SK-N-SH (cell line): ENCODE results near the gene POLR3GL. TPM values are rescaled to one million over a fixed set of nuclear protein-coding genes. Genes with fewer than 3 reads are reported as not detected.

ENCODE experiments used
- CTCF ChIA-PET: fragments of 300-600, 350-600 bp; formaldehyde crosslinking; extraction: SDS; loops from one replicate; lab custom pipeline; 2021; lab: Yijun Ruan, JAX
- POLR2A ChIA-PET: fragments of 350-600 bp; sonication (Branson Sonifier 250); formaldehyde crosslinking; extraction: SDS; loops from one replicate; lab custom pipeline; 2020; ENCODE audit warnings: antibody characterized with exemption, inconsistent platforms; lab: Yijun Ruan, JAX
- DNase-seq: peaks from one replicate; pipeline ENCODE4 v3.0.0; 2012
- H2AFZ ChIP-seq: fragments of 200-600 bp; sonication (generic); 2 replicates; pipeline ENCODE4 v1.8.1; 2016; ENCODE audit warnings: antibody characterized with exemption, mild to moderate bottlenecking, low read depth
- H3F3A ChIP-seq: fragments of 200-600 bp; sonication (generic); replicated peaks from 2 replicates; pipeline ENCODE3; 2016; ENCODE audit warnings: antibody characterized with exemption, mild to moderate bottlenecking; ENCODE audit not compliant: insufficient read depth
- H3K27ac ChIP-seq, 2 experiments: fragments of 200-500 bp in 1 of 2; fragments of 200-600 bp in 1 of 2; sonication (Bioruptor generic) in 1 of 2; sonication (generic), shearing (Covaris generic) in 1 of 2; 2 replicates each; pipeline versions ENCODE4 v1.5.1 to v1.6.1; 2014 to 2016; ENCODE audit warnings: low read depth in 2 of 2, inconsistent platforms in 1 of 2, low read length in 1 of 2, mild to moderate bottlenecking in 1 of 2, mixed read lengths in 1 of 2
- H3K27me3 ChIP-seq: fragments of 200-600 bp; sonication (generic), shearing (Covaris generic); 2 replicates; pipeline ENCODE4 v1.6.1; 2016; ENCODE audit warnings: mixed run types; ENCODE audit not compliant: insufficient read depth
- H3K36me3 ChIP-seq, 2 experiments: fragments of 200-500 bp in 1 of 2; fragments of 200-600 bp in 1 of 2; sonication (Bioruptor generic) in 1 of 2; sonication (generic) in 1 of 2; replicated peaks in 1 of 2; 2 replicates each; pipeline versions ENCODE3 to v1.5.1; 2014 to 2016; ENCODE audit warnings: low read length in 1 of 2, mild to moderate bottlenecking in 1 of 2; ENCODE audit not compliant: insufficient read depth in 2 of 2, control insufficient read depth in 1 of 2
- H3K4me1 ChIP-seq, 2 experiments: fragments of 200-500 bp in 1 of 2; fragments of 200-600 bp in 1 of 2; sonication (Bioruptor generic) in 1 of 2; sonication (generic), shearing (Covaris generic) in 1 of 2; 2 replicates each; pipeline versions ENCODE4 v1.5.1 to v1.6.1; 2014 to 2016; ENCODE audit warnings: low read depth in 1 of 2, low read length in 1 of 2, mixed run types in 1 of 2; ENCODE audit not compliant: insufficient read depth in 2 of 2, control insufficient read depth in 1 of 2
- H3K4me2 ChIP-seq: fragments of 200-600 bp; sonication (generic), shearing (Covaris generic); 2 replicates; pipeline ENCODE4 v1.6.1; 2017; ENCODE audit warnings: mixed run types
- H3K4me3 ChIP-seq, 2 experiments: fragments of 200-500 bp in 1 of 2; fragments of 200-600 bp in 1 of 2; sonication (Bioruptor generic) in 1 of 2; sonication (generic), shearing (Covaris generic) in 1 of 2; 2 replicates each; pipeline versions ENCODE4 v1.5.1 to v1.8.1; 2014 to 2016; ENCODE audit warnings: low read depth in 2 of 2, inconsistent platforms in 1 of 2, low read length in 1 of 2, mild to moderate bottlenecking in 1 of 2, mixed read lengths in 1 of 2, moderate library complexity in 1 of 2
- H3K79me2 ChIP-seq: fragments of 200-600 bp; sonication (generic); 2 replicates; pipeline ENCODE4 v1.8.1; 2017; ENCODE audit warnings: mild to moderate bottlenecking; ENCODE audit not compliant: insufficient read depth
- H3K9ac ChIP-seq: fragments of 200-600 bp; sonication (generic); 2 replicates; pipeline ENCODE4 v1.6.1; 2017; ENCODE audit warnings: mixed run types
- H3K9me2 ChIP-seq: fragments of 200-600 bp; sonication (generic); 2 replicates; pipeline ENCODE4 v1.6.1; 2017; ENCODE audit warnings: mixed run types
- H3K9me3 ChIP-seq: fragments of 200-600 bp; sonication (generic); 2 replicates; pipeline ENCODE4 v1.6.1; 2017; ENCODE audit warnings: mixed run types, mild to moderate bottlenecking, moderate library complexity
- H4K20me1 ChIP-seq: fragments of 200-600 bp; sonication (generic); 2 replicates; pipeline ENCODE4 v1.6.1; 2017; ENCODE audit warnings: mild to moderate bottlenecking, mixed run types; ENCODE audit not compliant: insufficient read depth
- CHD2 ChIP-seq: fragments of 150-350 bp; IDR thresholded peaks from 2 replicates; pipeline ENCODE4 v1.6.1; 2018; ENCODE audit warnings: low read length; ENCODE audit not compliant: partially characterized antibody
- EP300 ChIP-seq, 2 experiments: IDR thresholded peaks; 2 replicates each; pipeline versions ENCODE4 v1.4.0 to v1.6.1; 2012; ENCODE audit warnings: borderline replicate concordance in 1 of 2, low read depth in 1 of 2, low read length in 1 of 2
- FOSL2 ChIP-seq: IDR thresholded peaks from 2 replicates; pipeline ENCODE4 v1.4.0; 2012; ENCODE audit warnings: low read depth, mild to moderate bottlenecking, moderate library complexity, borderline replicate concordance
- FOXM1 ChIP-seq: IDR thresholded peaks from 2 replicates; pipeline ENCODE4 v1.4.0; 2012; ENCODE audit warnings: low read depth, mild to moderate bottlenecking
- MEF2A ChIP-seq: IDR thresholded peaks from 2 replicates; pipeline ENCODE4 v1.4.0; 2012; ENCODE audit warnings: low read depth, borderline replicate concordance
- MXI1 ChIP-seq: IDR thresholded peaks from 2 replicates; pipeline ENCODE4 v1.6.1; 2012; ENCODE audit warnings: mild to moderate bottlenecking, low read depth, low read length, improper control_type of control experiment
- NFIC ChIP-seq: IDR thresholded peaks from 2 replicates; pipeline ENCODE4 v1.4.0; 2012; ENCODE audit warnings: borderline replicate concordance
- POLR2AphosphoS5 ChIP-seq: IDR thresholded peaks from 2 replicates; pipeline ENCODE4 v1.6.1; 2012; ENCODE audit warnings: low read depth, low read length
- TAF1 ChIP-seq: IDR thresholded peaks from 2 replicates; pipeline ENCODE4 v1.6.1; 2012; ENCODE audit warnings: low read depth, mild to moderate bottlenecking, low read length, moderate library complexity, borderline replicate concordance
- TEAD4 ChIP-seq: IDR thresholded peaks from 2 replicates; pipeline ENCODE4 v1.4.0; 2012; ENCODE audit warnings: mild to moderate bottlenecking, borderline replicate concordance; ENCODE audit not compliant: insufficient read depth
- WGBS: methylation state at CpG from one replicate; pipeline ENCODE4 v1.1.6; 2017; ENCODE audit warnings: low lambda C conversion rate; 5-methylcytosine and 5-hydroxymethylcytosine counted together
- polyA plus RNA-seq, 3 experiments: library from polyadenylated mRNA; depleted of rRNA; stranded (reverse); fragments of >200 nt; gene quantifications; 2 replicates each; pipeline ENCODE4 v1.2.3, GENCODE V29; 2012
- TF ChIP-seq, protein P1 (sequence below): IDR thresholded peaks from 2 replicates; pipeline ENCODE4; 2012

The POLR3GL gene
- polyA plus RNA-seq, 1 of the 3 experiments (the other 2 are of a cell fraction): 15.8 TPM

DNA sequence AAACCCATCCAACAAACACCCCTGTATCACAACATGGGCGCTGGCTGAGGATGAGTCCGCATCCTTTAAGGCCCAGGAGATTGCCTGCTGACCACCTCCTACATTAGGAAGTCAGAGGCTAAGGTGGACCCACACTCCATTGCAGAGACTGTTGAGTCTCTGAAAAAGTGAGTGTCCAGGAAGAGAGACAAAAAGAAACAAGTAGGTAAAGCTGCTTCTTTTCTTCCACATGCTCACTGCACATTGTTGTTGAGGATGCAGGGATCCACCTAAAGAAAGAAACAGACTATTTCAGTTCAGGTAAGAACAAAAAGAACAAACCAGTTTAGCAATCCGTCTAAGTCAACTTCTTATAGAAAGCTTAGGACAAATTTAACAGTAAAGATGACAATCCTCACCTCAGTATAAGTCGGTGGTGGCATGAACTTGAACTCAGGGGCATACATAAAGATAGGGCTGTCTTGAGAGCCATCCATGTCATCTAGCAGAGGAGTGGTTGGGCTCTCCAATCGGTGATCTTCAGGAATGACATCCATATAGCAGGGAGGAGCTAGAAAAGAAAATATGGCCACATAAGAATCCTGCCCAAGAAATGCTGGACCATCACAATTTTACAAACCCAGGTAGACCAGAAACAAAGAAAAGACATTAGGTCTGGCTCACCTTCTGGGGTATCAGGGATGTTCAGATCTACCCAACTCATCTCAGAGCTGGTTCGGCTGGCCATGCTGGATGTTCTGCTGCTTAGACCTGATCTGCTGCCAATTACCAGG, 29.3 kb downstream of the POLR3GL start:
- H3F3A ChIP-seq: peaks cover 23% of the 10 kb centered on the region
- ChIA-PET POLR2A (no interaction called here), CTCF (interaction anchor here (1.2 to 10.6 kb wide), 4 partner anchors 16 to 149 kb away, joined by 3 to 99 read pairs (median 8); partner anchors contain the start of genes ITGA10 and NUDT17)
- H3K9ac ChIP-seq: peak overlapping the region; percentile 90; the same call in 1 of the 2 replicates
- peak overlapping the region; percentile 64 to 90 for H3K4me3 ChIP-seq
- H3K36me3 ChIP-seq: peaks cover 29 to 33% of the 10 kb centered on the region in 2 experiments
- peak overlapping the region; percentile 86 for H3K4me2 ChIP-seq
- TF ChIP-seq POLR2AphosphoS5 (peak; percentile 12; the same call in 1 of the 2 replicates), MXI1 (no peak), FOSL2 (no peak)
- peaks cover 14 to 37% of the 10 kb centered on the region in 2 experiments; a peak in 3 of 4 replicates for H3K4me1 ChIP-seq
- no peak for DNase-seq
- no peaks in the 10 kb centered on the region for H3K27me3 ChIP-seq
- WGBS: 59% methylated on average over 6 of the region's 6 CpGs
- H3K9me3 ChIP-seq: no peaks in the 10 kb centered on the region
- H2AFZ ChIP-seq: no peak overlapping the region
- no peaks in the 10 kb centered on the region for H3K9me2 ChIP-seq
- H3K79me2 ChIP-seq: peaks cover 36% of the 10 kb centered on the region
- H3K27ac ChIP-seq: no peak overlapping the region; a peak in 2 of 4 replicates
- peaks cover 38% of the 10 kb centered on the region for H4K20me1 ChIP-seq

DNA sequence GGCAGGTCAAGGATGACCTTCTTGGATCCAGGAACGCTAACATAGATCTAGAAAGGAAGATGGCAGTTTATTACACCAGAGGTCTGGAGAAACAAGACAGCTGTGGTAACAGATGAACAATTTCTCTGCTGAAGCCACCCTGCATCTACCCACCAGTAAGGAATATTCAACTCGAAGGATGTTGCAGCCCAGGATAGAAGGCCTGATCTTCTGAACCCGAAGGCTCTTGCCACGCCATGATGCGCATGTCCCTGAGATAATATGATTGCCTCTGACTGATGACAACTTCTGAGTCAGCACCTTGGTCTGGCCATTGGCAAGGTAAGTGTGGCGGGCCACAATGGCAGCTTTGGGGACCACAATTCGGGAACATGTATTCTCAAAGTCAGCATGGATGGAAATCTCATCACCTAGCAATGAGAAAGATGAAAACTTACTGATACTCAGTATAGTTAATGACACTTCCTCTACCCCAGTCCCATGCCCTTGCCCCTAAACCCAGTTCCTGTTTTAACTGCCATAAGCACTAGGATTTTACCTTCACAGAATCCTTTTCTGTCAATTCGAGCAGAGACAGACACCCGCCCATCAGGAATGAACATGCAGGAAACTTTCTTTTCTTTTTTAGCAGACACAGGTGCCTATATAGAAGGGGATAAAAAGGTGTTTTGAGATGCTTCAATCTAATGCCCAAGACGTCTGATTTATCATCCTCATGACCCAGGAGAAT, 30.1 kb downstream of the POLR3GL start:
- CTCF ChIA-PET: interaction anchor here (1.2 to 10.6 kb wide), 7 partner anchors 12 to 149 kb away, joined by 4 to 99 read pairs (median 10); partner anchors contain the start of gene NUDT17
- Histone ChIP-seq H4K20me1 (peaks cover 38% of the 10 kb centered on the region), H3K9ac (peak overlapping the region; percentile 90), H3F3A (peaks cover 23% of the 10 kb centered on the region), H3K27ac (peak overlapping the region in 1 of 2 experiments; percentile 8; a peak in 1 of 4 replicates), H3K4me3 (peak overlapping the region; percentile 64 to 90), H3K36me3 (peaks cover 29 to 33% of the 10 kb centered on the region in 2 experiments), H3K27me3 (no peaks in the 10 kb centered on the region), H3K4me2 (peak overlapping the region; percentile 86), H3K9me3 (no peaks in the 10 kb centered on the region), H2AFZ (no peak overlapping the region), H3K79me2 (peaks cover 36% of the 10 kb centered on the region), H3K9me2 (no peaks in the 10 kb centered on the region), H3K4me1 (peaks cover 14 to 44% of the 10 kb centered on the region in 2 experiments; a peak in 3 of 4 replicates)
- 61% methylated on average over 10 of the region's 10 CpGs for WGBS
- no peak for DNase-seq
- TF ChIP-seq NFIC (no peak), FOXM1 (no peak), TEAD4 (no peak), MEF2A (no peak), CHD2 (no peak), TAF1 (no peak), EP300 (IDR thresholded peaks at IDR 0.05; ENCODE audit: borderline replicate concordance in 1 of 2, low read depth in 1 of 2, low read length in 1 of 2) (no peak)
- TF ChIP-seq, protein P1, sequence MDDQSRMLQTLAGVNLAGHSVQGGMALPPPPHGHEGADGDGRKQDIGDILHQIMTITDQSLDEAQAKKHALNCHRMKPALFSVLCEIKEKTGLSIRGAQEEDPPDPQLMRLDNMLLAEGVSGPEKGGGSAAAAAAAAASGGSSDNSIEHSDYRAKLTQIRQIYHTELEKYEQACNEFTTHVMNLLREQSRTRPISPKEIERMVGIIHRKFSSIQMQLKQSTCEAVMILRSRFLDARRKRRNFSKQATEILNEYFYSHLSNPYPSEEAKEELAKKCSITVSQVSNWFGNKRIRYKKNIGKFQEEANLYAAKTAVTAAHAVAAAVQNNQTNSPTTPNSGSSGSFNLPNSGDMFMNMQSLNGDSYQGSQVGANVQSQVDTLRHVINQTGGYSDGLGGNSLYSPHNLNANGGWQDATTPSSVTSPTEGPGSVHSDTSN: no peak
- POLR2A ChIA-PET: no interaction called here
